GM12872 (cell line): ENCODE measurements around the gene ZNF70.

Experiments
- CTCF ChIP-seq: IDR thresholded peaks from 3 replicates; pipeline ENCODE4 v1.5.1; 2011; ENCODE audit warnings: low read depth, mild to moderate bottlenecking, low read length, moderate library complexity; ENCODE audit not compliant: insufficient read depth

Gene ZNF70

GRCh38 chr22:23782703-23783102, 31.8 kb upstream of the ZNF70 start:
- TF ChIP-seq CTCF, result no peak

GRCh38 chr22:23782252-23782651, 31.3 kb upstream of the ZNF70 start:
- no peak for TF ChIP-seq CTCF

- no peak for TF ChIP-seq CTCF
These were observed 30.7 kb upstream of the ZNF70 start for GRCh38 chr22:23781511-23782183.

GRCh38 chr22:23781065-23781464, 30.2 kb upstream of the ZNF70 start:
- no peak for TF ChIP-seq CTCF

- no peak for TF ChIP-seq CTCF
These were observed 29.3 kb upstream of the ZNF70 start for GRCh38 chr22:23780146-23780748.

GRCh38 chr22:23779731-23780130, 28.8 kb upstream of the ZNF70 start:
- TF ChIP-seq CTCF, result no peak

- TF ChIP-seq CTCF, result no peak
These were observed 28.2 kb upstream of the ZNF70 start for GRCh38 chr22:23779083-23779482.
